Epidermal melanocyte (primary cell): ENCODE data around the gene CCL2.
"Not testable (repeated sequence)": the region's sequence is repeated elsewhere in the genome, so short reads cannot be mapped to it uniquely, and the experiment has no call there.

Experiments
- DNase-seq: peaks from one replicate; pipeline ENCODE4 v3.0.0; 2011; ENCODE audit warnings: low spot score; ENCODE audit not compliant: insufficient read length

CCL2 gene

DNA sequence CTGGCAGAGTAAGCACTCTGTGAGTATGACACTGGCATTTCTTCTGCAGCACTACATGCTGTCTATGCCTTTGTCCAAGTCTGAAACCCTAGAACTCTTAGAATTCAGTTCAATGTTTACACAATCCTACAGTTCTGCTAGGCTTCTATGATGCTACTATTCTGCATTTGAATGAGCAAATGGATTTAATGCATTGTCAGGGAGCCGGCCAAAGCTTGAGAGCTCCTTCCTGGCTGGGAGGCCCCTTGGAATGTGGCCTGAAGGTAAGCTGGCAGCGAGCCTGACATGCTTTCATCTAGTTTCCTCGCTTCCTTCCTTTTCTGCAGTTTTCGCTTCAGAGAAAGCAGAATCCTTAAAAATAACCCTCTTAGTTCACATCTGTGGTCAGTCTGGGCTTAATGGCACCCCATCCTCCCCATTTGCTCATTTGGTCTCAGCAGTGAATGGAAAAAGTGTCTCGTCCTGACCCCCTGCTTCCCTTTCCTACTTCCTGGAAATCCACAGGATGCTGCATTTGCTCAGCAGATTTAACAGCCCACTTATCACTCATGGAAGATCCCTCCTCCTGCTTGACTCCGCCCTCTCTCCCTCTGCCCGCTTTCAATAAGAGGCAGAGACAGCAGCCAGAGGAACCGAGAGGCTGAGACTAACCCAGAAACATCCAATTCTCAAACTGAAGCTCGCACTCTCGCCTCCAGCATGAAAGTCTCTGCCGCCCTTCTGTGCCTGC lies at the start of gene CCL2:
TSS of gene CCL2 (plus strand) at position 635 of the 730 bp plus-strand sequence. CDS start at position 700, 65 bp downstream.
- peak; percentile 64 for DNase-seq

DNA sequence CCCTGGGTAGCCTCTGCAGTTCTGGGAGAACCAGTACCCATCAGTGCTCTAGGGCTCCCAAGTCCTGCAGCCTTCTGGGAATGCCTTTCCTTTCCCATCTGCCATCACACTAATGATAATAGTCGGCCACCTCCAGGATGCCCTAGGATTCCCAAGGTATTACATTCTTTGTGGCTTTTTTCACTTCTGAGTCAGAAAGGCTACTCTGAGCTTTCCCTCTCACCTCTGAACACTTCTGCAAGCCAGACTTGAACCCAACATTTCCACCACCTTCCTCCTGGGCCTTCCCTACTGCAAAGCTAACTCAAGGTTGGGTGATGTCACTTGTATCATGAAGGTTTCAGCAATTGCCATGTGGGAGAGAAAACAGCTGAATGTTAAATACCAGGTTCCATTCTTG lies 49.7 kb upstream of the CCL2 start:
- DNase-seq, result no peak

DNA sequence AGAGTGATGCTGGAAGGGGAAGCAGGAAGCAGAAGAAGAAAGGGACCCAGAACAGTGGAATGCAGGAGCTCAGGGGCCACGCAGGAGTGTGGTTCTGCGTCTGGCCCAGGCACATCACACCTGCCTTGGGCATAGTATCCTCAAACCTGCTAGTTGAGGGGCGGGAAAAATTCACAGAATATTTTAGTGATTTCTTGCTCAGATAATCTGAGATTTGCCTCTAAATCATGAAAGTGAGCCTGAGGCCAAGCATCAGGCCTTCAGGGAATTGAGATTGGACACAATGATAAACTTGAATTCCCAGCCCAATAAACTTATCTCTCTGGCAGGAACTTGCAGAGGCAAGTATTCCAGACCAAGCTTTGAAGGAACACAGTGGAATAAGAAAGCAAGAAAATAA lies 48.5 kb upstream of the CCL2 start:
- no peak for DNase-seq

DNA sequence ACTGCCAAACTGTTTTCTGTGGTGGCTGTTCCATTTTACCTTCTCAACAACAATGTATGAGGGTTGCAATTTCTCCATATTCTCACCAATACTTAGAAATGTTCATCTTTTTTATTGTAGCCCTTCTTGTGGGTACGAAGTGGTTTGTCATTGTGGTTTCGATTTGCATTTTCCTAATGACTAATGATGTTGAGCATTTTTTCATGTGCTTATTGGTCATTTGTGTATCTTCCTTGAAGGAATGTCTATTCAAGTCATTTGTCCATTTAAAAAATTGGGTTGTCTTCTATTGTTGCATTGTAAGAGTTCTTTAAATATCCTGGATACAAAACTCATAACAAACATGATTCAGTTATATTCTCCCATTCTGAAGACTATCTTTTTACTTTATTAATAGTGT lies 47.5 kb upstream of the CCL2 start:
- DNase-seq, result no peak

- DNase-seq, result no peak
Observed at GRCh38 chr17:34218748-34219147, 36.3 kb upstream of the CCL2 start.

DNA sequence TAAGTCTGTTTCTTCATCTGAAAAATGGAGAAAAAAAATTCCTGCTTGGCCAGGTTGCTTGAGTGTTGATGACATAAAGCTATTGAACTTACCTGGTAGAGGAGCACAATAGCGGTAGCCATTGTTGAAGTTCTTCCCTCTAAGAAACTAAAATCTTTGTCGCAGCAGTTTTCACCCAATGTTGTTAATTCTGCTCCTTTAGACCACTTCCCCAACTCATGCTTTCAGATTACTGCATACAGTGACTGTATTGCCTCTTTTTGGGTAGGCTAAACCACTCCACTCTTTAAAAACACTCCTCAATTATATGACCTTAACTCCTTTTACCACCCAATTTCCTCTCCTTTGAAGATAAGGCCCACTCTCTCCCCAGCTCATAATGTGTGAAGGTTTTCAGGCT lies 35.7 kb upstream of the CCL2 start:
- DNase-seq, result no peak

DNA sequence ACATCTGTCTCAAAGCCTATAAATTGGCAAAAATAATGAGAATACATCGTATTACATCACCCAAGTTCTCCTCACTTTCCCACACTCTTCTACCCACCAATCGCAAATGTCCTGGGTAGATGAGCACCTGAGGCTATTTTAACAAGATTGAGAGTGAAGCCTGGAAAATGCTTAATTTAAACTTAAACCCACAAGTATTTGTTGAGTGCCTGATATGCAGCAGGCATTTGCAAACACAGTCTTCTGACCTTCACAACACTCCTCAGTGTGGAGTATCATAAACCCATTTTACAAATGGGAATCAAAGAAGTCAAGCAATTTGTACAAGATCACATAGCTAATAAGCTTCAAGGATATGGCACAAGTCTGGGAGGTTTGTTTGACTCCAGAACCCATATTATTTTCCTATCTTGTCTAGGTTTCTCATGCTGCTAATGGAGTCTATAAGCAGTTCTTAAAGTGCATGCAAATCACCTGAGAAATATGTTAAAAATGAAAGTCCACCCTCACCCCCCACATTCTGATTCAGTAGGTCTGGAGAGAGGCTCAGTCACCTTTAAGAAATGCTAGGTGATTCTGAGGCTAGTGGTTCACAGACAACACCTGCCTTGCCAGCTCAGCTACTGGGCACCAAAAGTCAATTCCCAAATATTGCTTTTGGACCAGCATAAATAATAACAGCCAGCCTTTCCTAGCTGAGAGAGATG lies 34.9 kb upstream of the CCL2 start:
- no peak for DNase-seq

GRCh38 chr17:34220752-34221395 lies 34.2 kb upstream of the CCL2 start:
- DNase-seq, result no peak

DNA sequence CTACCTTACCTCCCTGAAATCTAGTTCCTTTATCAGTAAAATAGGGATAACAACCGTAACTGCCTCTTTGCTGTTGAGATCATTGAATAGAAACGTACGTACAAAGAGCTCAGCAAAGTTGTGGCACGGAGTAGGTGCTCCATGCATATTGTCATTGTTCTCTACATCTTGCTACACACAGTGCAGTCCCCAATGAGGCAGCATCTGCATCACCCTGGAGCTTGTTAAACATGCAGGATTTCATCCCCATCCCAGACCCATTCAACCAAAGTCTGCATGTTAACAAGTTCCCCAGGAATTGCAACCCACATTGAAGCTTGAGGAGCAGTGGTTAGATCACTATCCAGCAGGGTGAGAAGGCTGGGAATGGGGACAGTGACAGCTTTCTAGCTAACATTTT lies 33.7 kb upstream of the CCL2 start:
- DNase-seq, result no peak

DNA sequence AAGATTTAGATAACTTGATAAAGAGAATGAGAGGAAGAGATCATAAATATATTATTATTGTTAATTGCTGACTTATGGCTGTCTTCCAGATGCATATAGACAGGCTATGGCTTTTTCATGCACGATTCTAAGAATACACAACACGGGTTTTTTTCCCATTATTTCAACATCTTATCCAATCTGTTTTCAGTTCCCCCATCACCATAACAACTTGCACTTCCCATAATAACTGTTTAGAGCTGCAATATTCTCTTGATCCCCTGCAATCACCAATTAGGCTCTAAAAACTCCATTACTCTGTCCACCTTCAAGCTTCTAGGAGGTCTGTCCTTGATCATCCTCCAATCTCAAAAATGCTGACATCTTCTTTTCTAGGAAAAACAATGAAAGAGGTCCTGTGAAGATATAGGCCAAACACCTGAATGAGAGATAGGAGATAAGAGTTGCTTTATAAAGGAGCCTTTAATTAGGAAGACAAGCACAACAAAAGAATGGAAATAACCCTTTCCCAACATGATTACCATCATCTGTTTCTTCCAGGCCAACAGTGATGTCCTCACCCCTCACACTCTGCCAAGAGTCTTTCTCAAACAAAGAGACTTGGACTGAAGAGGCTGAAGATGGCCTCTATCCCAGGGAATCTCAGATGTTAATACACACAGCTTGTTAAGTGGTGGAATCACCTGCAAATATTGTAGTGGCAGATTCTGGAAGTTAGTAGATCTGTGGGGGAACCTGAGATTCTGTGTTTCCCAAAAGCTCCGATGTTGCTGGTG lies 32.2 kb upstream of the CCL2 start:
- no peak for DNase-seq

DNA sequence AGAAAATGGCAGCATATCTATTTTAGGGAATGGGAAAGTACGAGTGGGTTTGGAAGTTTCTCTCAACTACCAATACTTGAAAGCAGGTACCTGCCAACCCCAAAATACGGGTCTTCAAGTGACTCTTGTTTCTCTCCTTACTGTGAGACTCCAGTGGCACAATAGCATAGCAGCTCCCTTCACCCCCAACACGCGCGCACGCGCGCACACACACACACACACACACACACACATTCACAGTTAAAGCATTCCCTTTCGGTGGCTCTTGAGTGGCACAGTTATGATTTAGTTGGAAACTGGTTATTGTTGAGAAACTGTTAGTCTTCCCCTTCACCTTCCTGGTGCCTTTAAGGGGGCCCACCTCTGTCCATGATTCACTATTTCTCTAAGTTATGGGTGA lies 30.0 kb upstream of the CCL2 start:
- DNase-seq, result no peak

- no peak for DNase-seq
Observed at GRCh38 chr17:34226011-34226743, 28.9 kb upstream of the CCL2 start.

- no peak for DNase-seq
Observed at GRCh38 chr17:34226744-34227034, 28.4 kb upstream of the CCL2 start.

DNA sequence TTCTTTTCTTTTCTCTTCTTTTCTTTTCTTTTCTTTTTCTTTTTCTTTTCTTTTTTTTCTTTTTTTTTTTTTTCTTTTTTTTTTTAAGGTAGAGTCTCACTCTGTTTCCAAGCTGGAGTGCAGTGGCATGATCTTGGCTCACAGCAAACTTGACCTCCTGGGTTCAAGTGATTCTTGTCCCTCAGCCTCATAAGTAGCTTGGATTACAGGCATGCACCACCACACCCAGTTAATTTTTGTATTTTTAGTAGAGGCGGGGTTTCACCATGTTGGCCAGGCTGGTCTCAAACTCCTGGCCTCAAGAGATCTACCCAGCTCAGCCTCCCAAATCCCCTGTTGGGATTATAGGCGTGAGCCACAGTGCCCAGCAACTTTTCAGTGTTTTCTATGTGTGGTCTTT lies 27.8 kb upstream of the CCL2 start:
- DNase-seq, result not testable (repeated sequence)

DNA sequence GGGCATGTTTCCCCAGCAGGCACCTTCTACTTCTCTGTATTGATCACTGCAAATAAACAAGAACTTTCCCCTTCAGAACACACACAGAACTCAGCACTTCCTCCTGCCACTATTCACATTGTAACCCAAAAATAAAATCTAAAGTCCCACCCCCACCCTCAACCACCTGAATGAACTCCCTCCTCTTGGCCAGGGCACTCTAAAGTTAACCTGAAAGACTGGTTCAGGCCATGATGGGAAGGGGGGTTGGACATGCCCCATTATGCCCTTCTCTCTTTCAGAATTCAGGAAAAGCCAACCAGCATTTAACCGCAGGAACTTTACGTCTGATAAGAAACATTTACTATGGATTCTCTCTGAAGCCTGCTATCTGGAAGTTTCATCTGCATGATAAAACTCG lies 27.4 kb upstream of the CCL2 start:
- no peak for DNase-seq

- no peak for DNase-seq
Observed at GRCh38 chr17:34228781-34229180, 26.3 kb upstream of the CCL2 start.

DNA sequence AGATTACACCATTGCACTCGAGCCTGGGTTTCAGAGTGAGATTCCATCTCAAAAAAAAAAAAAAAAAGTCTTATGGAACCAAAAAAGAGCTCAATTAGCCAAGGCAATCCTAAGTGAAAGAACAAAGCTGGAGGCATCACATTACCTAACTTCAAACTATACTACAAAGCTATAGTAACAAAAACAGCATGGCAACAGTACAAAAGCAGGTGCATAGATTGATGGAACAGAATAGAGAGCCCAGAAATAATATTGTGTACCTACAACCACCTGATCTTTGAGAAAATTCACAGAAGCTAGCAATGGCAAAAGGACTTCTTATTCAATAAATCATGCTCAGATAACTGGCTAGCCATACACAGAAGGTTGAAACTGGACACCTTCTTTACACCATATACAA lies 24.7 kb upstream of the CCL2 start:
- no peak for DNase-seq

GRCh38 chr17:34234616-34235015 lies 20.5 kb upstream of the CCL2 start:
- DNase-seq, result no peak

DNA sequence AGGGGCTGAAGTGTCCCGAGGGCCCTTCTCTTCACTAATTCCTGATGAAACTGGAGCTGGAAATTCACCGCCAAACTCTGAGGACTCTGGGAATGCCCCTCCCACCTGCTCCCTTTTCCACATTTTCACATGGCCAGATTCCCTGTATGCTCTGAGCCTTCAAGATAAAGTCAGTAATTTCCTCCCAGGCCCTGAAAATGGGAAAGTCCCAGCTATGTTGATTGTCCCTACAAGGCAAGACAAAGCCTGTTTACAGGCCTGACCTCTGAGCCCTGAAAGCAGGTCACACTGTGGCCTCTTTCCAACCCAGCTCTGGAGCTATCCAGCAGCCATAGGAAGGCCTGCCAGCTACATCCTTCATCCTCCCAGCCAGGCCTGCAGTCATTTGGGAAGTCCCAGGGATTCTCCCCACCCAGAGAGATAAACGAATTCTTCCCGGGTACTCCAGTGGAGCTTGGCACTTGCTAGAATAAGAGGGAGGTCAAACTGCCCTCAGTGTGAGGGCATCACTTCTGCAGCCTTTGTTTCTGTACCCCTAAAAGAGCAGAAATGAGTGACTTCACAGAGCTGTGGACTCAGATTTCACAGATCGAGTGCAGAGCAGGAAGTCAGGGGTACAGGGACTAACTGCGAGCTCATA lies 19.6 kb upstream of the CCL2 start:
- DNase-seq, result no peak

DNA sequence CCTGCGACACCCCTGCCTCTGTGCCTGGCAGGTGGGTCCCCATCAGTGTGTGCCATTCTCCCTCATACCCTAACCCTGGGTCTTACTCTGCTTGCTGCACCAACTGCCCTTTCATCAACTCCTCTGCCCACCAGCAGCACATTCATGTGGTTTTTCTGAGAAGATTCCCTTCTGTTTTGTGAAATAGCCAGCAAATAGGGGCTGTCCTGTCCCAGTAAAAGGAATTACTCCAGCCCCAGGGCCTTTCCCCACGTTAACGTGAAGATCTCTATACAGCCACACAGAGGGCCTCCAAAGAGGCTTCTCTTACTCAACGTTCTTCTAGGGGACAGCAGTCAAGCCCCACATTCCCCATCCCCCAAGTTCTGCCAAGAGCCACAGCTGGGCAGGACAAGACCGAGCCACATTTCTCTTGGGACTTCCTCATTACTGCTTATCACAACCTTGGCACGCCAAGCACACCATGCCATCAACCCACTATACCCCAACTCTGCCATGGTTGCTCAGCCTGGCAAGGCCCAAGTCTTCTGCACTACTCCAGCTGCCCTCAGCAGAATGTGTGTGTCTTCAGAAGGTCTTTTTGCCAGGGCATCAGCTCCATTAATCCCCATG lies 18.7 kb upstream of the CCL2 start:
- DNase-seq, result no peak
